Suprapubic skin (tissue), 4 donors: ENCODE measurements around the gene STIM1. TPM values are rescaled to one million over a fixed set of nuclear protein-coding genes. Genes with fewer than 3 reads are reported as not detected.
"Not testable (repeated sequence)": the region's sequence is repeated elsewhere in the genome, so short reads cannot be mapped to it uniquely, and the experiment has no call there.

Source experiments
- DNase-seq, 2 donors: peaks; one replicate each; pipeline ENCODE4 v3.0.0-alpha.2; 2019; ENCODE audit warnings: low spot score in 2 of 2
- H3K27ac ChIP-seq: fragments of 200-600 bp; sonication (generic); one replicate; pipeline ENCODE4 v1.5.1; 2019
- H3K27me3 ChIP-seq: fragments of 200-600 bp; sonication (generic); one replicate; pipeline ENCODE4 v1.5.1; 2019
- H3K36me3 ChIP-seq: fragments of 200-600 bp; sonication (generic); one replicate; pipeline ENCODE4 v1.5.1; 2019
- H3K4me1 ChIP-seq: fragments of 200-600 bp; sonication (generic); one replicate; pipeline ENCODE4 v1.5.1; 2019
- H3K4me3 ChIP-seq: fragments of 200-600 bp; sonication (generic); one replicate; pipeline ENCODE4 v1.5.1; 2019; ENCODE audit warnings: mild to moderate bottlenecking
- H3K9me3 ChIP-seq: fragments of 200-600 bp; sonication (generic); one replicate; pipeline ENCODE4 v1.5.1; 2019
- CTCF ChIP-seq, 2 donors: fragments of 200-600 bp in 1 of 2; fragments of 450-650 bp in 1 of 2; sonication (generic) in 1 of 2; IDR thresholded peaks; one replicate each; pipeline ENCODE4 v1.5.1; 2016 to 2019; ENCODE audit warnings: antibody characterized with exemption in 2 of 2, mild to moderate bottlenecking in 1 of 2, moderate library complexity in 1 of 2
- EP300 ChIP-seq: sonication (generic); formaldehyde crosslinking; IDR thresholded peaks from one replicate; pipeline ENCODE4 v1.6.1; 2017; ENCODE audit warnings: antibody characterized with exemption
- POLR2A ChIP-seq, 2 donors: fragments of 450-650 bp; IDR thresholded peaks; one replicate each; pipeline ENCODE4 v1.6.1; 2017; ENCODE audit warnings: antibody characterized with exemption in 2 of 2, mild to moderate bottlenecking in 2 of 2, moderate library complexity in 2 of 2
- POLR2AphosphoS5 ChIP-seq, 3 donors: sonication (generic); formaldehyde crosslinking; IDR thresholded peaks; one replicate each; pipeline ENCODE4 v1.6.1; 2017; ENCODE audit warnings: antibody characterized with exemption in 3 of 3
- WGBS: methylation state at CpG from one replicate; pipeline ENCODE4 v1.1.5; 2018; 5-methylcytosine and 5-hydroxymethylcytosine counted together
- total RNA-seq, 4 donors: library from RNA; depleted of rRNA; stranded (reverse); fragments of >200 nt; gene quantifications; one replicate each; pipeline ENCODE4 v1.1.0, GENCODE V29; 2016

The STIM1 gene
- total RNA-seq, 4 donors from 2014 or later = 58.4 to 70.2 (median 60.9) TPM

GRCh38 chr11:3810446-3810845 is 45.0 kb upstream of the STIM1 start:
- Histone ChIP-seq H3K9me3 (no peaks in the 10 kb centered on the region), H3K27me3 (no peaks in the 10 kb centered on the region), H3K27ac (no peak overlapping the region), H3K4me1 (peaks cover 20% of the 10 kb centered on the region), H3K4me3 (no peak overlapping the region), H3K36me3 (no peaks in the 10 kb centered on the region)
- no peak for TF ChIP-seq EP300
- no peak for TF ChIP-seq CTCF (IDR thresholded peaks at IDR 0.05)
- no peak for TF ChIP-seq POLR2A (IDR thresholded peaks at IDR 0.05)
- no peak for TF ChIP-seq POLR2AphosphoS5 (IDR thresholded peaks at IDR 0.05)
- 51% methylated on average over 3 of the region's 3 CpGs for WGBS
- no peak for DNase-seq

GRCh38 chr11:3810951-3811350 is 44.5 kb upstream of the STIM1 start:
- peaks cover 20% of the 10 kb centered on the region for H3K4me1 ChIP-seq
- no peak overlapping the region for H3K4me3 ChIP-seq
- WGBS = 75% methylated on average over 4 of the region's 4 CpGs
- no peaks in the 10 kb centered on the region for H3K36me3 ChIP-seq
- no peak for TF ChIP-seq POLR2A (IDR thresholded peaks at IDR 0.05)
- TF ChIP-seq POLR2AphosphoS5 (IDR thresholded peaks at IDR 0.05) = no peak
- TF ChIP-seq CTCF (IDR thresholded peaks at IDR 0.05) = no peak
- no peak for TF ChIP-seq EP300
- H3K27ac ChIP-seq = no peak overlapping the region
- no peaks in the 10 kb centered on the region for H3K27me3 ChIP-seq
- no peaks in the 10 kb centered on the region for H3K9me3 ChIP-seq
- DNase-seq = no peak

GRCh38 chr11:3814832-3815231 is 40.6 kb upstream of the STIM1 start:
- not testable (repeated sequence) for H3K27me3 ChIP-seq

GRCh38 chr11:3815845-3816244 is 39.6 kb upstream of the STIM1 start:
- 71% methylated on average over 3 of the region's 4 CpGs for WGBS
- H3K36me3 ChIP-seq = no peaks in the 10 kb centered on the region
- no peaks in the 10 kb centered on the region for H3K9me3 ChIP-seq
- no peak for TF ChIP-seq POLR2AphosphoS5 (IDR thresholded peaks at IDR 0.05)
- TF ChIP-seq POLR2A (IDR thresholded peaks at IDR 0.05) = no peak
- TF ChIP-seq CTCF (IDR thresholded peaks at IDR 0.05) = no peak
- TF ChIP-seq EP300 = no peak
- no peak overlapping the region for H3K27ac ChIP-seq
- no peak overlapping the region for H3K4me3 ChIP-seq
- peaks cover 6% of the 10 kb centered on the region for H3K4me1 ChIP-seq
- no peaks in the 10 kb centered on the region for H3K27me3 ChIP-seq
- DNase-seq = no peak

More at GRCh38 chr11:3814832-3815231, 40.6 kb upstream of the STIM1 start:
- H3K27ac ChIP-seq, H3K4me3 ChIP-seq, DNase-seq, H3K36me3 ChIP-seq, H3K9me3 ChIP-seq: not testable (repeated sequence)
- 94% methylated on average over 5 of the region's 5 CpGs for WGBS
- peaks cover 13% of the 10 kb centered on the region for H3K4me1 ChIP-seq

GRCh38 chr11:3816673-3817072 is 38.8 kb upstream of the STIM1 start:
- DNase-seq = no peak
- H3K4me3 ChIP-seq = no peak overlapping the region
- WGBS = 67% methylated on average over 2 of the region's 2 CpGs
- peaks cover 6% of the 10 kb centered on the region for H3K4me1 ChIP-seq
- H3K27ac ChIP-seq = no peak overlapping the region
- no peaks in the 10 kb centered on the region for H3K9me3 ChIP-seq
- H3K36me3 ChIP-seq = no peaks in the 10 kb centered on the region
- TF ChIP-seq POLR2AphosphoS5 (IDR thresholded peaks at IDR 0.05) (no peak), POLR2A (IDR thresholded peaks at IDR 0.05) (no peak), EP300 (no peak), CTCF (IDR thresholded peaks at IDR 0.05) (no peak)
- H3K27me3 ChIP-seq = no peaks in the 10 kb centered on the region

GRCh38 chr11:3817181-3817800 is 38.2 kb upstream of the STIM1 start:
- no peak for DNase-seq
- Histone ChIP-seq H3K4me3 (no peak overlapping the region), H3K27me3 (no peaks in the 10 kb centered on the region), H3K36me3 (no peaks in the 10 kb centered on the region), H3K4me1 (peaks cover 6% of the 10 kb centered on the region), H3K27ac (no peak overlapping the region), H3K9me3 (no peaks in the 10 kb centered on the region)
- 90% methylated on average over 10 of the region's 10 CpGs for WGBS
- no peak for TF ChIP-seq POLR2A (IDR thresholded peaks at IDR 0.05)
